Neural progenitor cell (in vitro differentiated cells): Measurements from ENCODE around the gene AADACL4. TPM values are rescaled to one million over a fixed set of nuclear protein-coding genes. Genes with fewer than 3 reads are reported as not detected.

Source experiments
- DNase-seq: peaks from one replicate; pipeline ENCODE4 v3.0.0-alpha.2; 2016; ENCODE audit warnings: low spot score
- H2AFZ ChIP-seq: fragments of 200-600 bp; sonication (generic); replicated peaks from 2 replicates; pipeline ENCODE4 v1.6.1; 2016; ENCODE audit warnings: antibody characterized with exemption
- H3F3A ChIP-seq: fragments of 200-600 bp; sonication (generic); 2 replicates; pipeline ENCODE4 v1.6.1; 2016; ENCODE audit warnings: antibody characterized with exemption, low read depth
- H3K27ac ChIP-seq: fragments of 200-600 bp; sonication (generic); 2 replicates; pipeline ENCODE4 v1.5.1; 2016; ENCODE audit warnings: mild to moderate bottlenecking
- H3K27me3 ChIP-seq: fragments of 200-600 bp; sonication (generic); 2 replicates; pipeline ENCODE4 v1.6.1; 2016; ENCODE audit warnings: mild to moderate bottlenecking, moderate library complexity
- H3K36me3 ChIP-seq: fragments of 200-600 bp; sonication (generic); 2 replicates; pipeline ENCODE4 v1.5.1; 2016
- H3K4me1 ChIP-seq: fragments of 200-600 bp; sonication (generic); 2 replicates; pipeline ENCODE4 v1.6.1; 2016; ENCODE audit warnings: mixed run types
- H3K4me2 ChIP-seq: fragments of 200-600 bp; sonication (generic); 2 replicates; pipeline ENCODE4 v1.6.1; 2016
- H3K4me3 ChIP-seq: fragments of 200-600 bp; sonication (generic); 2 replicates; pipeline ENCODE4 v1.5.1; 2016
- H3K79me2 ChIP-seq: fragments of 200-600 bp; sonication (generic); 2 replicates; pipeline ENCODE4 v1.6.1; 2016; ENCODE audit warnings: low read depth
- H3K9ac ChIP-seq: fragments of 200-600 bp; sonication (generic); 2 replicates; pipeline ENCODE4 v1.6.1; 2016
- H3K9me3 ChIP-seq: fragments of 200-600 bp; sonication (generic); 2 replicates; pipeline ENCODE4 v1.5.1; 2016; ENCODE audit warnings: low read depth
- H4K20me1 ChIP-seq: fragments of 200-600 bp; sonication (generic); 2 replicates; pipeline ENCODE4 v1.6.1; 2016; ENCODE audit warnings: low read depth
- H3K27ac Mint-ChIP-seq: 3 replicates; pipeline ENCODE4 v1.8.0; 2021; ENCODE audit warnings: mixed read lengths
- H3K27me3 Mint-ChIP-seq: 2 replicates; pipeline ENCODE4 v1.8.0; 2022; ENCODE audit warnings: low read depth, mild to moderate bottlenecking, inconsistent platforms, moderate library complexity, mixed read lengths; ENCODE audit not compliant: insufficient read depth
- H3K36me3 Mint-ChIP-seq: 3 replicates; pipeline ENCODE4 v1.8.0; 2021; ENCODE audit warnings: mixed read lengths
- H3K4me1 Mint-ChIP-seq: 3 replicates; pipeline ENCODE4 v1.8.0; 2021; ENCODE audit warnings: mixed read lengths
- H3K4me3 Mint-ChIP-seq: 3 replicates; pipeline ENCODE4 v1.8.0; 2021; ENCODE audit warnings: mild to moderate bottlenecking, moderate library complexity, mixed read lengths
- H3K9me3 Mint-ChIP-seq: 3 replicates; pipeline ENCODE4 v1.8.0; 2020; ENCODE audit warnings: mixed read lengths
- CTCF ChIP-seq: fragments of 200-600 bp; sonication (generic); IDR thresholded peaks from 2 replicates; pipeline ENCODE4 v1.5.1; 2017; ENCODE audit warnings: antibody characterized with exemption, mild to moderate bottlenecking
- EZH2 ChIP-seq: fragments of 200-600 bp; sonication (generic); IDR thresholded peaks from 2 replicates; pipeline ENCODE4 v1.6.1; 2017; ENCODE audit warnings: antibody characterized with exemption, mild to moderate bottlenecking, moderate library complexity
- EZH2phosphoT487 ChIP-seq: fragments of 200-600 bp; sonication (generic); IDR thresholded peaks from 2 replicates; pipeline ENCODE4 v1.6.1; 2017; ENCODE audit warnings: antibody characterized with exemption
- total RNA-seq: library from RNA; depleted of rRNA; stranded (reverse); fragments of >200 nt; gene quantifications from 2 replicates; pipeline ENCODE4 v1.2.3, GENCODE V29; 2015; ENCODE audit warnings: low replicate concordance

The AADACL4 gene
- total RNA-seq, 1 donor from 2014 or later: not detected

- H3K36me3 Mint-ChIP-seq: no peaks in the 10 kb centered on the region
- Histone ChIP-seq H3K27me3 (no peaks in the 10 kb centered on the region), H3K27ac (no peak overlapping the region), H3F3A (no peaks in the 10 kb centered on the region), H3K36me3 (no peaks in the 10 kb centered on the region), H3K4me2 (no peak overlapping the region), H3K4me1 (no peaks in the 10 kb centered on the region), H3K9me3 (no peaks in the 10 kb centered on the region), H2AFZ (no peak overlapping the region), H3K79me2 (no peaks in the 10 kb centered on the region), H3K9ac (no peak overlapping the region), H3K4me3 (no peak overlapping the region), H4K20me1 (no peaks in the 10 kb centered on the region)
- H3K9me3 Mint-ChIP-seq: peaks cover 3% of the 10 kb centered on the region
- H3K4me3 Mint-ChIP-seq: no peak overlapping the region
- no peak for DNase-seq
- H3K4me1 Mint-ChIP-seq: no peaks in the 10 kb centered on the region
- no peak for TF ChIP-seq EZH2phosphoT487
- no peak for TF ChIP-seq EZH2
- no peak for TF ChIP-seq CTCF
- H3K27ac Mint-ChIP-seq: no peak overlapping the region
- H3K27me3 Mint-ChIP-seq: peaks cover 3% of the 10 kb centered on the region
Measured at GRCh38 chr1:12678820-12679219, 34.9 kb downstream of the AADACL4 start.

GRCh38 chr1:12690156-12690555, 46.3 kb downstream of the AADACL4 start:
- Mint-ChIP-seq H3K4me3 (no peak overlapping the region), H3K9me3 (no peaks in the 10 kb centered on the region), H3K27me3 (no peaks in the 10 kb centered on the region), H3K36me3 (no peaks in the 10 kb centered on the region), H3K4me1 (no peaks in the 10 kb centered on the region), H3K27ac (no peak overlapping the region)
- Histone ChIP-seq H3K27me3 (no peaks in the 10 kb centered on the region), H3K79me2 (no peaks in the 10 kb centered on the region), H3K4me3 (no peak overlapping the region), H3K9me3 (no peaks in the 10 kb centered on the region), H4K20me1 (no peaks in the 10 kb centered on the region), H3K4me2 (no peak overlapping the region), H3F3A (no peaks in the 10 kb centered on the region), H3K36me3 (no peaks in the 10 kb centered on the region), H3K27ac (no peak overlapping the region), H3K9ac (no peak overlapping the region), H2AFZ (no peak overlapping the region), H3K4me1 (no peaks in the 10 kb centered on the region)
- no peak for DNase-seq
- TF ChIP-seq EZH2phosphoT487 (no peak), EZH2 (no peak), CTCF (no peak)

- no peak overlapping the region for H3K9ac ChIP-seq
- Mint-ChIP-seq H3K9me3 (no peaks in the 10 kb centered on the region), H3K36me3 (no peaks in the 10 kb centered on the region), H3K4me1 (no peaks in the 10 kb centered on the region), H3K27ac (no peak overlapping the region), H3K27me3 (peaks cover 3% of the 10 kb centered on the region), H3K4me3 (no peak overlapping the region)
- H2AFZ ChIP-seq: no peak overlapping the region
- no peak for DNase-seq
- TF ChIP-seq CTCF: no peak
- no peak for TF ChIP-seq EZH2phosphoT487
- no peak for TF ChIP-seq EZH2
- H3K27ac ChIP-seq: no peak overlapping the region
- H4K20me1 ChIP-seq: no peaks in the 10 kb centered on the region
- H3K4me2 ChIP-seq: no peak overlapping the region
- H3K79me2 ChIP-seq: no peaks in the 10 kb centered on the region
- no peaks in the 10 kb centered on the region for H3K27me3 ChIP-seq
- no peaks in the 10 kb centered on the region for H3K36me3 ChIP-seq
- H3K4me1 ChIP-seq: no peaks in the 10 kb centered on the region
- no peaks in the 10 kb centered on the region for H3K9me3 ChIP-seq
- H3K4me3 ChIP-seq: no peak overlapping the region
- no peaks in the 10 kb centered on the region for H3F3A ChIP-seq
Measured at GRCh38 chr1:12692967-12693782, 49.3 kb downstream of the AADACL4 start.
